Measurements from ENCODE around the gene PSME3.
"Not testable (repeated sequence)": the region's sequence is repeated elsewhere in the genome, so short reads cannot be mapped to it uniquely, and the experiment has no call there.

The PSME3 gene

GRCh38 chr17:42851371-42852240 lies 18.4 kb downstream of the PSME3 start:
- not testable (repeated sequence) for DNase-seq

GRCh38 chr17:42852351-42852750 lies 19.2 kb downstream of the PSME3 start:
- no peak for DNase-seq

- no peak for DNase-seq
Measured at GRCh38 chr17:42853004-42853403, 19.8 kb downstream of the PSME3 start.

GRCh38 chr17:42853597-42853967 lies 20.4 kb downstream of the PSME3 start:
- DNase-seq = no peak

DNA sequence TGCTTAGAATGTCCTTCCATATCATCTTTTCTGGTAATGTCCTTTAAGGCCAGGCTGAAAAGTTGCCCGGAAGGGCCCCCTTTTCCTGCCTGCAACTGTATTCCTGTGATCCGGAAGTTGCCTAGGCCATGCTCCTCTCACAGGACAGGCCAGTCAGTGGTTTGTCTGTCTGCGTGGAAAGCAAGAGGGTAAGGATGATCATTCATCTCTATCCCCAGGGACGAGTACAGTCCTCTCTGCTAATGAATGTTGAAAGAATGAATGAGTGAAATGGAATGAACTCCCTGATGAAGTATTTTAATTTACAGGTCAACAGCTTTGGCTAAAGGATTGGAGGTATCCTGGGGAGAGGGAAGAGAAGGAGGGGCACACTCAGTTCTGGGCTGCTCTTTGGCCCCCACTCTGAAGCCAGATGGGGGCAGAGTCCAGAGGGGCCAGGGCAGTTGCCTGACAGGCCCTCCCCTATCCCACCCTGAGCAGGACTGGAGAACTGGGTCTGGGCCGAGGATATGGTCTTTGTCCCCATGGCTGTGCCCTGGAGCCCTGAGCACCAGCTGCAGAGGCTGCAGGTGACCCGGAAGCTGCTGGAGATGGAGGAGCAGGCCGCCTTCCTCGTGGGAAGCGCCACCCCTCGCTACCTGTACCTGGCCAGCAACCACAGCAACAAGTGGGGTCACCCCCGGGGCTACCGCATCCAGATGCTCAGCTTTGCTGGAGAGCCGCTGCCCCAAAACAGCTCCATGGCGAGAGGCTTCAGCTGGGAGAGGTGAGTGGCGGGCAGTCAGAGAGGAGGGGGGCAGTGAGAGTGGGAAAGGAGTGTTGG lies 21.0 kb downstream of the PSME3 start:
- DNase-seq = no peak

- DNase-seq = no peak
Measured at GRCh38 chr17:42855048-42855596, 21.9 kb downstream of the PSME3 start.

- DNase-seq = not testable (repeated sequence)
Measured at GRCh38 chr17:42856093-42856492, 22.9 kb downstream of the PSME3 start.

DNA sequence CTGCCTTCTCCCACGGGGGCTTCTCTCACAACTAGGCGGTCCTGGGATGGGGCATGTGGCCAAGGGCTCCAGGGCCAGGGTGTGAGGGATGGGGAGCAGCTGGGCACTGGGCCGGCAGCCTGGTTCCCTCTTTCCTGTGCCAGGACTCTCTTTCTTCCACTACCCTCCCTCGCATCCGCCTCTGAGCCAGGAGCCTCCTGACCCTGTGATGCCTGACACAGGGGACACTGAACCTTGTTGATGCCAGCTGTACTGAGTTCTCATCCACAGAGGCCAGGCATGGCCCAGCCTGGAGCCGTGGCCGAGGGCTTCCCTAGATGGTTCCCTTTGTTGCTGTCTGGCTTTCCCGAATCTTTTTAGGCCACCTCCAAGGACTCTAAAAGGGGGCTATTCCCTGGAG lies 23.3 kb downstream of the PSME3 start:
- not testable (repeated sequence) for DNase-seq

GRCh38 chr17:42857389-42857788 lies 24.2 kb downstream of the PSME3 start:
- DNase-seq = no peak

- no peak for DNase-seq
Measured at GRCh38 chr17:42865638-42866094, 32.5 kb downstream of the PSME3 start.

- DNase-seq = no peak
Measured at GRCh38 chr17:42866216-42866615, 33.0 kb downstream of the PSME3 start.

- DNase-seq = no peak
Measured at GRCh38 chr17:42866631-42867575, 33.7 kb downstream of the PSME3 start.

GRCh38 chr17:42867694-42868261 lies 34.6 kb downstream of the PSME3 start:
- not testable (repeated sequence) for DNase-seq

DNA sequence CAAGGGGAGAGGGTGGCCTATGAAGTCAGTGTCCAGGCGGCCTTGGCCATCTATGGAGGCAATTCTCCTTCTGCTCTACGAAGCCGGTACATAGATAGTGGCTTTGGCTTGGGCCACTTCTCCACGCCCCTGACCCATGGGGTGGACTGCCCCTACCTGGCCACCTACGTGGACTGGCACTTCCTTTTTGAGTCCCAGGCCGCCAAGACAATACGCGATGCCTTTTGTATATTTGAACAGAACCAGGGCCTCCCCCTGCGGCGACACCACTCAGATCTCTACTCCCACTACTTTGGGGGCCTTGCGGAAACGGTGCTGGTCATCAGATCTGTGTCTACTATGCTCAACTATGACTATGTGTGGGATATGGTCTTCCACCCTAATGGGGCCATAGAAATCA lies 35.1 kb downstream of the PSME3 start:
- DNase-seq = no peak

DNA sequence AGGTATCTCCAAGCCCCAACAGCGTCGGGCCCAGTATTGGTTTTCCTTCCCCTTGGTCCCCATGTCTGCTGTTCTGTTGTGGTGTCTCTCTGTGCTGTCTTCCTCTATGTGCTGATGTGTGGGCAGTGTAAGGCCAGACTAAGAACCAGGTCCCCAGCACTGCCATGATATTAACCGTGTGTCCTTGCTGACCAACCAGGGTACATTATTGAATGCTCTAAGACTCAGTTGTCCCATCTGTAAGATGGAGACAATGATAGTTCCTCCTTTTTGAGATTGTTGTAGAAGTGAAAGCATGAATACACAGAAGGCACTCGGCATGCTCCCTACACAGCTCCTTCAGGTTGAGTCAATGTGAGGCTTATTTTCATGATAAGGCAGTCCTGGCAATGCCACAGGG lies 38.5 kb downstream of the PSME3 start:
- no peak for DNase-seq

DNA sequence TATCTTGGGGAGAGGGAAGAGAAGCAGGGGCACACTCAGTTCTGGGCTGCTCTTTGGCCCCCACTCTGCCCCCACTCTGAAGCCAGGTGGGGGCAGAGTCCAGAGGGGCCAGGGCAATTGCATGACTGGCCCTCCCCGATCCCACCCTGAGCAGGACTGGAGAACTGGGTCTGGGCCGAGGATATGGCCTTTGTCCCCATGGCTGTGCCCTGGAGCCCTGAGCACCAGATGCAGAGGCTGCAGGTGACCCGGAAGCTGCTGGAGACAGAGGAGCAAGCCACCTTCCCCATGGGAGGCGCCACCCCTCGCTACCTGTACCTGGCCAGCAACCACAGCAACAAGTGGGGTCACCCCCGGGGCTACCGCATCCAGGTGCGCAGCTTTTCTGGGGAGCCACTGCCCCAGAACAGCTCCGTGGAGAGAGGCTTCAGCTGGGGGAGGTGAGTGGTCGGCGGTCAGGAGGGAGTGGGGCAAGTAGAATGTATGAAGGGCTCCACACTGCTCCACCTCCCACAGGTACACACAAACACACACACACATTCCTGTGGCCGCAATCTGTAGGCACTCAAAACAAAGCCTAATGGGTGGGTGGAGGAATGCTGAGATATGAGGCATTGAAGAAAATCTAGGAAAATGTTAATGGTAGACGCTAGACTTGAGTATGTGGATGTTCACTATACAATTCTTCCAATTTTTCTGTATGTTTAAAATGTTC lies 39.2 kb downstream of the PSME3 start:
- DNase-seq = no peak

DNA sequence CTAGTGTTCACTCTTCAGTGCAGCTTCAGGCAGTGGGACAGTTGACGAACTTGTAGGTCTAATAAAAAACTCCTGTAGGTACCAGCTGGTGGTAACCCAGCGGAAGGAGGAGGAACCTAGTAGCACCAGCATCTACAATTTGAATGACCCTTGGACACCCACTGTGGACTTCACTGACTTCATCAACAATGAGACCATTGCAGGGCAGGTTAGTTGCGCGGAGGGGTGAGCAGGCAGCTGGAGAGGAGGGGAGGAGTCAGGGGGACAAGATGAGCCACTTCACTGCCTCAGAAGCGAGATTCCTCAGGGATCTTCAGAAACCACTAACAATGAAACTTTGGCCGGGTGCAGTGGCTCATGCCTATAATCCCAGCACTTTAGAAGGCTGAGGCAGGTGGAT lies 40.1 kb downstream of the PSME3 start:
- no peak for DNase-seq

- DNase-seq = not testable (repeated sequence)
Measured at GRCh38 chr17:42873932-42874695, 40.9 kb downstream of the PSME3 start.

DNA sequence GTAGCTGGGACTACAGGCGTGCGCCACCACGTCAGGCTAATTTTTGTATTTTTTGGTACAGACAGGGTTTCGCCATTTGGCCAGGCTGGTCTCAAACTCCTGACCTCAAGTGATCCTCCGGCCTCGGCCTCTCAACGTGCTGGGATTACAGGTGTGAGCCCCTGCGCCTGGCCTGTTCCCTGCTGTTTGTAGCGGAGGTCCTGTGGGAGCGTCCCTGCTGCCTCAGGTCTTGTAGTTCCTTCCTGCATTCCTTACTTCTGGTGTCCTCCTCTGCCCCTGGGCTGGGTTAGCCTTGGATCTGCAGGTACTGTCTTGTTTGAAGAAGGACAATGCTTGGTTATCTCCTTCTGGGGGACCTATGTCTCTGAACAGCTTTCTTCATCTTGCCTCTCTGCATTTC lies 43.8 kb downstream of the PSME3 start:
- no peak for DNase-seq

- peak; percentile 28 for DNase-seq
Measured at GRCh38 chr17:42878123-42878880, 45.1 kb downstream of the PSME3 start.

All from DMS79 treated with DMSO at 0.1 percent for 48 hours (cell line).